K562 (cell line): ENCODE results near the gene MEF2C. TPM values are rescaled to one million over a fixed set of nuclear protein-coding genes. Genes with fewer than 3 reads are reported as not detected.
A peak's percentile ranks its signal among the peaks of the same experiment; 100 is the strongest.

Source experiments
- ATAC-seq: fragments of 200-7000 bp; cut with Tn5 transposase; 3 replicates; pipeline ENCODE4 v1.9.1; 2020; ENCODE audit warnings: moderate library complexity
- BruUV-seq: library from RNA; stranded (reverse); fragments of 400-500 nt; replicated peaks from 2 replicates; lab custom pipeline; 2021; lab: Mats Ljungman, UMichigan
- CTCF ChIA-PET: fragments of 300-600 bp; formaldehyde crosslinking; extraction: SDS; loops from one replicate; lab custom pipeline; 2021; ENCODE audit warnings: low intra/inter-chr PET ratio; lab: Yijun Ruan, JAX
- POLR2A ChIA-PET: fragments of 300-600, 350-650 bp; sonication (Branson Sonifier 250); formaldehyde crosslinking; extraction: SDS; loops from one replicate; lab custom pipeline; 2021; ENCODE audit warnings: antibody characterized with exemption, inconsistent platforms; lab: Yijun Ruan, JAX
- DNase-seq, 4 experiments: peaks; one replicate each; pipeline versions ENCODE4 v3.0.0 to v3.0.0-alpha.2; 2011 to 2018; ENCODE audit warnings: low spot score in 3 of 4, mixed read lengths in 3 of 4; ENCODE audit errors: extremely low read depth in 1 of 4
- FAIRE-seq: peaks from 2 replicates; lab custom pipeline; 2011; peaks lifted over from hg19 to GRCh38; lab: Jason Lieb, UNC
- H2AFZ ChIP-seq: 2 replicates; pipeline ENCODE4 v1.6.0; 2011; ENCODE audit warnings: low read depth, low read length, control low read depth, inconsistent platforms
- H3K27ac ChIP-seq: fragments of 200-600 bp; 3 replicates; pipeline ENCODE4 v1.8.0; 2011; ENCODE audit warnings: low read depth, mild to moderate bottlenecking, control low read depth, inconsistent platforms, low read length, moderate library complexity, mixed read lengths; ENCODE audit errors: extremely low read depth
- H3K27me3 ChIP-seq, 2 experiments: fragments of 300-600 bp in 1 of 2; 2 replicates in 1 of 2; 3 replicates in 1 of 2; pipeline versions ENCODE4 v1.6.0 to v1.8.0; 2011; ENCODE audit warnings: inconsistent platforms in 2 of 2, low read length in 2 of 2, mild to moderate bottlenecking in 1 of 2, mixed read lengths in 1 of 2, moderate library complexity in 1 of 2; ENCODE audit not compliant: control insufficient read depth in 2 of 2, insufficient read depth in 2 of 2
- H3K36me3 ChIP-seq: fragments of 300-600 bp; 3 replicates; pipeline ENCODE4 v1.8.0; 2011; ENCODE audit warnings: mild to moderate bottlenecking, low read length, inconsistent platforms; ENCODE audit not compliant: control insufficient read depth, insufficient read depth
- H3K4me1 ChIP-seq, 2 experiments: fragments of 200-600 bp in 1 of 2; replicated peaks in 1 of 2; 2 replicates in 1 of 2; 3 replicates in 1 of 2; pipeline versions ENCODE4 v1.5.1 to v1.8.0; 2011; ENCODE audit warnings: inconsistent platforms in 2 of 2, low read length in 2 of 2, mild to moderate bottlenecking in 1 of 2, mixed read lengths in 1 of 2, moderate library complexity in 1 of 2; ENCODE audit not compliant: control insufficient read depth in 2 of 2, insufficient read depth in 2 of 2
- H3K4me2 ChIP-seq: 2 replicates; pipeline ENCODE4 v1.6.1; 2011; ENCODE audit warnings: low read length, control low read depth, inconsistent platforms, mixed read lengths; ENCODE audit not compliant: insufficient read depth
- H3K4me3 ChIP-seq: fragments of 200-600 bp; sonication (generic), shearing (Covaris generic); 2 replicates; pipeline ENCODE4 v1.5.1; 2016; ENCODE audit warnings: control low read depth, inconsistent platforms
- H3K79me2 ChIP-seq: fragments of 200-600 bp; 3 replicates; pipeline ENCODE4 v1.8.0; 2011; ENCODE audit warnings: low read length, inconsistent platforms; ENCODE audit not compliant: control insufficient read depth, insufficient read depth
- H3K9ac ChIP-seq, 2 experiments: 2 replicates each; pipeline versions ENCODE4 v1.6.0 to v1.6.1; 2011; ENCODE audit warnings: low read depth in 2 of 2, low read length in 2 of 2, control low read depth in 1 of 2, inconsistent platforms in 1 of 2, mild to moderate bottlenecking in 1 of 2, mixed read lengths in 1 of 2; ENCODE audit not compliant: insufficient read depth in 1 of 2
- H3K9me1 ChIP-seq: one replicate; pipeline ENCODE4 v1.6.0; 2011; ENCODE audit warnings: inconsistent platforms, mild to moderate bottlenecking, low read length, moderate library complexity; ENCODE audit not compliant: control insufficient read depth, insufficient read depth
- H3K9me3 ChIP-seq: replicated peaks from 2 replicates; pipeline ENCODE4 v1.5.1; 2011; ENCODE audit warnings: low read depth, low read length, inconsistent platforms; ENCODE audit not compliant: control insufficient read depth, insufficient read depth
- H4K20me1 ChIP-seq: replicated peaks from 2 replicates; pipeline ENCODE4 v1.6.1; 2011; ENCODE audit warnings: low read length, inconsistent platforms, mixed read lengths; ENCODE audit not compliant: control insufficient read depth, insufficient read depth
- CTCF ChIP-seq, 3 experiments: IDR thresholded peaks in 2 of 3; conservative IDR thresholded peaks in 1 of 3; 2 replicates each; pipeline ENCODE4 v1.5.1; 2011 to 2012; ENCODE audit warnings: low read length in 3 of 3, mild to moderate bottlenecking in 3 of 3, control low read depth in 2 of 3, improper control_type of control experiment in 1 of 3, inconsistent platforms in 1 of 3, low read depth in 1 of 3, mixed read lengths in 1 of 3, moderate library complexity in 1 of 3; ENCODE audit not compliant: insufficient read depth in 2 of 3
- PYGO2 ChIP-seq: fragments of 450-650 bp; IDR thresholded peaks from 2 replicates; pipeline ENCODE4 v1.6.1; 2016; ENCODE audit warnings: mild to moderate bottlenecking, missing genetic modification characterization, moderate library complexity, missing compliant biosample characterization
- SRF ChIP-seq, 2 experiments: fragments of 250-450, 450-650 bp in 1 of 2; sonication (Bioruptor Pico) in 1 of 2; sonication (generic) in 1 of 2; formaldehyde crosslinking; IDR thresholded peaks; 2 replicates each; pipeline versions ENCODE4 v1.5.0 to v1.5.1; 2020 to 2022; ENCODE audit warnings: mild to moderate bottlenecking in 1 of 2, missing genetic modification reagents in 1 of 2
- TEAD2 ChIP-seq: fragments of 450-650 bp; IDR thresholded peaks from 2 replicates; pipeline ENCODE4 v1.6.1; 2016; ENCODE audit warnings: missing genetic modification characterization, control low read depth, missing compliant biosample characterization
- TEAD4 ChIP-seq, 2 experiments: sonication (generic) in 1 of 2; formaldehyde crosslinking in 1 of 2; IDR thresholded peaks; 2 replicates each; pipeline versions ENCODE4 v1.6.1 to v1.8.0; 2012 to 2022; ENCODE audit warnings: borderline replicate concordance in 1 of 2, inconsistent platforms in 1 of 2, low read length in 1 of 2, mild to moderate bottlenecking in 1 of 2, missing genetic modification reagents in 1 of 2
- ZBTB33 ChIP-seq: sonication (generic); formaldehyde crosslinking; IDR thresholded peaks from 2 replicates; pipeline ENCODE4 v1.8.1; 2023; ENCODE audit warnings: mild to moderate bottlenecking, missing genetic modification reagents
- WGBS: fragments of 100-300 bp; shearing (Covaris generic); methylation state at CpG from one replicate; pipeline ENCODE4 v1.1.6; 2016; ENCODE audit warnings: low coverage, mixed read lengths; ENCODE audit not compliant: insufficient coverage; ENCODE audit errors: missing lambda C conversion rate; 5-methylcytosine and 5-hydroxymethylcytosine counted together
- in situ Hi-C: fragments of 300-500 bp; cut with MboI; formaldehyde crosslinking; loops from 4 replicates; pipeline ENCODE4 v1.15.0; 2018; ENCODE audit warnings: inconsistent platforms, mixed read lengths
- intact Hi-C: fragments of 100-400 bp; cut with micrococcal nuclease; formaldehyde crosslinking; loops from 2 replicates; pipeline ENCODE4 v1.14.2; 2022
- polyA plus RNA-seq, 8 experiments: library from polyadenylated mRNA; depleted of rRNA in 4 of 8; stranded (reverse) in 5 of 8; unstranded in 3 of 8; fragments of >200 nt; fragmentation: Nextera tagmentation in 2 of 8; fragmentation: Illumina TruSeq in 1 of 8; extraction: Ambion mirVana in 2 of 8; extraction: Trizol in 1 of 8; gene quantifications; 2 replicates each; pipeline versions ENCODE4 v1.2.1 to v1.2.3, GENCODE V29; 2011 to 2014; ENCODE audit warnings: inconsistent platforms in 1 of 8, missing spikeins in 1 of 8
- total RNA-seq, 7 experiments: library from RNA; depleted of rRNA in 6 of 7; stranded (reverse); fragments of >200 nt in 6 of 7; fragmentation: Illumina TruSeq in 2 of 7; extraction: Trizol in 2 of 7; gene quantifications; 2 replicates each; pipeline versions ENCODE4 v1.2.1 to v1.2.3, GENCODE V29; 2011 to 2021; ENCODE audit warnings: low replicate concordance in 1 of 7

The MEF2C gene
- total and polyA plus RNA-seq, 9 of the 15 experiments (the other 6 are each of a cell fraction or from before 2014, with no cell fraction given) = 25.1 to 67.8 (median 58.3) TPM

- TF ChIP-seq CTCF (IDR thresholded peaks at IDR 0.05 in 2 of 3, conservative IDR thresholded peaks at IDR 0.05 in 1 of 3; ENCODE audit: insufficient read depth in 2 of 3, low read depth in 1 of 3, low read length in 3 of 3) = no peak
- no peak for TF ChIP-seq PYGO2 (tag)
- TF ChIP-seq TEAD4 (IDR thresholded peaks at IDR 0.05; ENCODE audit: low read length) = no peak
- no peak for TF ChIP-seq TEAD4 (CRISPR knock-in tag; IDR thresholded peaks at IDR 0.05; ENCODE audit: borderline replicate concordance)
Observed at GRCh38 chr5:88808153-88808552, 74.8 kb downstream of the MEF2C start (continued).

- CTCF ChIA-PET = no interaction called here
- FAIRE-seq (no peak), ATAC-seq (no peak), DNase-seq (no peak)
- POLR2A ChIA-PET = interaction anchor here (0.5 kb wide), 1 partner anchor 286 kb away, joined by 3 read pairs; no protein-coding TSS in a partner anchor
- H2AFZ ChIP-seq = no peak overlapping the region
- WGBS = 69% methylated on average over 8 of the region's 8 CpGs
- no peaks in the 10 kb centered on the region for H4K20me1 ChIP-seq
- intact Hi-C loops (no loop called here), in situ Hi-C loops (no loop called here)
- no TSS peak for BruUV-seq
- H3K27ac ChIP-seq = no peak overlapping the region
- H3K9me1 ChIP-seq = no peaks in the 10 kb centered on the region
- H3K4me1 ChIP-seq = no peaks in the 10 kb centered on the region
- H3K4me3 ChIP-seq = no peak overlapping the region
- H3K9ac ChIP-seq = no peak overlapping the region
- H3K79me2 ChIP-seq = peaks cover 36% of the 10 kb centered on the region
- no peak overlapping the region for H3K4me2 ChIP-seq
- H3K27me3 ChIP-seq = no peaks in the 10 kb centered on the region
- no peaks in the 10 kb centered on the region; the same call in 1 of the 2 replicates for H3K9me3 ChIP-seq
- peaks cover 27% of the 10 kb centered on the region for H3K36me3 ChIP-seq
- TF ChIP-seq SRF (CRISPR knock-in tag; IDR thresholded peaks at IDR 0.05) (no peak), TEAD2 (tag) (no peak), ZBTB33 (0 out of 2 replicates have a peak, but pooled peaks have one; percentile 38)
Observed at GRCh38 chr5:88807327-88807726, 75.7 kb downstream of the MEF2C start.
